ENCODE data around the gene MAT2A. TPM values are rescaled to one million over a fixed set of nuclear protein-coding genes. Genes with fewer than 3 reads are reported as not detected.
"Not testable (repeated sequence)": the region's sequence is repeated elsewhere in the genome, so short reads cannot be mapped to it uniquely, and the experiment has no call there.

MAT2A gene
- total RNA-seq, 4 donors from 2014 or later: 33.2 to 131 (median 56.0) TPM

DNA sequence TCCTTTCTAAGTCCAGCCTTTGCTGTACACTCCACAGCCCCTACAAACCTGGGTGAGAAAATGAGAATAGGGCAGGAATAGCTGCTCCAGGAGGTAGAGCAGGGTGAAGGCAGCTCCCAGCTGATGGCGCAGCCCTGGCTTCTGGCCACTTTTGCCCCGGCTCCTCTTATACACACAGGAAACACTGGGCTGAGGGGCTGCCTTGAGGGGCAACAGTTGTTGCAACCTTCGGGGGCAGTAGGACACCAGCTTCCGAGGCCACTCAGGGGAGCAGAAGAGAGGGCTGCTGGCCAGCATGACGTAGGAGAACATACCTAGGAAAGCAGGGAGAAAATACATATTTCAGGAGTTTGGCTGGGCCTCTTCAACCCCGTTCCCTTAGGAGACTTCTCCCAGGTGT, 14.2 kb downstream of the MAT2A start:
- peaks cover 5 to 13% of the 10 kb centered on the region in 2 donors for H3K4me1 ChIP-seq
- H3K36me3 ChIP-seq: peaks cover 0 to 44% of the 10 kb centered on the region in 2 donors
- intact Hi-C loops (cut with DNase I; ENCODE audit: low total_unique reads) (no loop called here), in situ Hi-C loops (cut with MboI; ENCODE audit: low sequenced_read_pairs in 4 of 4) (loop anchor here in 2 of 4 donors (5.0 kb wide), 1 partner anchor 131 kb away; no protein-coding TSS in a partner anchor)
- no peak overlapping the region for H3K27ac ChIP-seq
- ATAC-seq: no peak
- no peak for TF ChIP-seq CTCF (IDR thresholded peaks at IDR 0.05 in 4 of 5, conservative IDR thresholded peaks at IDR 0.05 in 1 of 5)
- no peak for TF ChIP-seq POLR2A (IDR thresholded peaks at IDR 0.05)
- no peak for DNase-seq
- no peaks in the 10 kb centered on the region for H3K9me3 ChIP-seq
- no peak overlapping the region for H3K4me3 ChIP-seq
- no peaks in the 10 kb centered on the region for H3K27me3 ChIP-seq

GRCh38 chr2:85554980-85555612, 16.1 kb downstream of the MAT2A start:
- in situ Hi-C loops (cut with MboI; ENCODE audit: low sequenced_read_pairs in 4 of 4): loop anchor here in 3 of 4 donors (5.0 kb wide), 1 partner anchor 133 kb away; no protein-coding TSS in a partner anchor
- Histone ChIP-seq H3K9me3 (no peaks in the 10 kb centered on the region), H3K4me3 (no peak overlapping the region), H3K4me1 (peaks cover 10 to 11% of the 10 kb centered on the region in 2 donors), H3K27me3 (no peaks in the 10 kb centered on the region), H3K27ac (peak overlapping the region; percentile 25 to 54 (median 45)), H3K36me3 (peaks cover 0 to 51% of the 10 kb centered on the region in 2 donors)
- DNase-seq: no peak
- no peak for TF ChIP-seq CTCF (IDR thresholded peaks at IDR 0.05 in 4 of 5, conservative IDR thresholded peaks at IDR 0.05 in 1 of 5)
- no peak for TF ChIP-seq POLR2A (IDR thresholded peaks at IDR 0.05)
- peak in 1 of 2 donors; percentile 30 for ATAC-seq
- intact Hi-C loops (cut with DNase I; ENCODE audit: low total_unique reads): no loop called here

DNA sequence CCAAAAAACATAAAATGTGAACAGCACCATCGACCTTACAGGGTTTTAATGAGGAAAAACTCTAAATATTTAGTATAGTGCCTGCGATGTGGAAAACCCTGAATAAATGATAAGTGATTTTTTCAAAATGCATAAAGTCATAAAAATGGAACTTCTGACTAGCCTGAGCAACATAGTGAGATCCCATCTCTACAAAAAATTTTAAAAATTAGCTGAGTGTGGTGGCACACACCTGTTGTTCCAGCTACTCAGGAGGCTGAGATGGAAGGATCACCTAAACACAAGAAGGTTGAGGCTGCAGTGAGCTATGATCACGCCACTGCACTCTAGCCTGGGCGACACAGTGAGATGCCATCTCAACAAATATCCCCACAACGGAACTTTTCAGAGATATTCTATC, 18.2 kb downstream of the MAT2A start:
- in situ Hi-C loops (cut with MboI; ENCODE audit: low sequenced_read_pairs in 4 of 4) (loop anchor here in 1 of 4 donors (5.0 kb wide), 1 partner anchor 135 kb away; no protein-coding TSS in a partner anchor), intact Hi-C loops (cut with DNase I; ENCODE audit: low total_unique reads) (no loop called here)
- peaks cover 18 to 22% of the 10 kb centered on the region in 2 donors for H3K4me1 ChIP-seq
- H3K27ac ChIP-seq: no peak overlapping the region
- H3K36me3 ChIP-seq: peaks cover 0 to 51% of the 10 kb centered on the region in 2 donors
- TF ChIP-seq CTCF (IDR thresholded peaks at IDR 0.05 in 4 of 5, conservative IDR thresholded peaks at IDR 0.05 in 1 of 5): no peak
- no peak for TF ChIP-seq POLR2A (IDR thresholded peaks at IDR 0.05)
- no peaks in the 10 kb centered on the region for H3K9me3 ChIP-seq
- no peak for ATAC-seq
- no peaks in the 10 kb centered on the region for H3K27me3 ChIP-seq
- DNase-seq: no peak
- no peak overlapping the region for H3K4me3 ChIP-seq

DNA sequence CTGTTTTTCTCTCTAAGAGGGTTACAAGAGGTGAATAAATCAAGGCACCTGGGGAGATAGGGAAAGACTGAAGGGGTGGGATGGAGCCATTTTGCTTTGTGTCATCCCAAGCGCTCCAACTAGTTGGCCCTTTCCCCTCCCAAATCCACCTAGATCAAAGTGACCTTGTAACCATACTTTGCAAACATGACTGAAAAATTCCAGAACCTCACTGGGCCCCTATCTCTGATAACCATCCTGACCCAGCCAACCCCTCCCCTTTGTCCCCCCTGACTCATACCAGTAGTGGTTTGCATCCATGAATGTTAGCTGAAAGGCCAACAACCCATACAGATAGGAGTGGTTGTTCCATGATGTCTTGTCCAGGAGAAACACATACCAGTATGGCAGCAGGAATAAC, 19.2 kb downstream of the MAT2A start:
- in situ Hi-C loops (cut with MboI; ENCODE audit: low sequenced_read_pairs in 4 of 4): loop anchor here in 1 of 4 donors (5.0 kb wide), 1 partner anchor 136 kb away; no protein-coding TSS in a partner anchor

GRCh38 chr2:85560403-85560726, 21.4 kb downstream of the MAT2A start:
- Histone ChIP-seq H3K36me3 (peaks cover 0 to 22% of the 10 kb centered on the region in 2 donors), H3K27ac (peak overlapping the region in 3 of 4 donors; percentile 91 to 95 (median 91)), H3K4me3 (peak overlapping the region; percentile 69 to 93 (median 90)), H3K4me1 (peaks cover 22 to 24% of the 10 kb centered on the region in 2 donors)
- DNase-seq; H3K9me3 ChIP-seq; H3K27me3 ChIP-seq; ATAC-seq; in situ Hi-C loops (cut with MboI; ENCODE audit: low sequenced_read_pairs in 4 of 4): not testable (repeated sequence)
- intact Hi-C loops (cut with DNase I; ENCODE audit: low total_unique reads): loop anchor here (5.0 kb wide), 1 partner anchor 42 kb away; the partner anchor contains the start of gene TMEM150A

More for the DNA sequence above, 19.2 kb downstream of the MAT2A start:
- Histone ChIP-seq H3K4me1 (peaks cover 22 to 24% of the 10 kb centered on the region in 2 donors), H3K9me3 (no peaks in the 10 kb centered on the region), H3K27me3 (no peaks in the 10 kb centered on the region), H3K27ac (no peak overlapping the region), H3K36me3 (peaks cover 0 to 42% of the 10 kb centered on the region in 2 donors), H3K4me3 (no peak overlapping the region)
- DNase-seq: no peak
- ATAC-seq: no peak
- no peak for TF ChIP-seq CTCF (IDR thresholded peaks at IDR 0.05 in 4 of 5, conservative IDR thresholded peaks at IDR 0.05 in 1 of 5)
- no peak for TF ChIP-seq POLR2A (IDR thresholded peaks at IDR 0.05)
- intact Hi-C loops (cut with DNase I; ENCODE audit: low total_unique reads): no loop called here
